ENCODE data around the gene MDFIC. TPM values are rescaled to one million over a fixed set of nuclear protein-coding genes. Genes with fewer than 3 reads are reported as not detected.
"Not testable (repeated sequence)": the region's sequence is repeated elsewhere in the genome, so short reads cannot be mapped to it uniquely, and the experiment has no call there.

Gene MDFIC, protein sequence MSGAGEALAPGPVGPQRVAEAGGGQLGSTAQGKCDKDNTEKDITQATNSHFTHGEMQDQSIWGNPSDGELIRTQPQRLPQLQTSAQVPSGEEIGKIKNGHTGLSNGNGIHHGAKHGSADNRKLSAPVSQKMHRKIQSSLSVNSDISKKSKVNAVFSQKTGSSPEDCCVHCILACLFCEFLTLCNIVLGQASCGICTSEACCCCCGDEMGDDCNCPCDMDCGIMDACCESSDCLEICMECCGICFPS
- 17.8 and 18.6 TPM in 2 replicates for total RNA-seq (2014; rRNA removed; shearing (Covaris generic); ENCODE audit: low replicate concordance)

DNA sequence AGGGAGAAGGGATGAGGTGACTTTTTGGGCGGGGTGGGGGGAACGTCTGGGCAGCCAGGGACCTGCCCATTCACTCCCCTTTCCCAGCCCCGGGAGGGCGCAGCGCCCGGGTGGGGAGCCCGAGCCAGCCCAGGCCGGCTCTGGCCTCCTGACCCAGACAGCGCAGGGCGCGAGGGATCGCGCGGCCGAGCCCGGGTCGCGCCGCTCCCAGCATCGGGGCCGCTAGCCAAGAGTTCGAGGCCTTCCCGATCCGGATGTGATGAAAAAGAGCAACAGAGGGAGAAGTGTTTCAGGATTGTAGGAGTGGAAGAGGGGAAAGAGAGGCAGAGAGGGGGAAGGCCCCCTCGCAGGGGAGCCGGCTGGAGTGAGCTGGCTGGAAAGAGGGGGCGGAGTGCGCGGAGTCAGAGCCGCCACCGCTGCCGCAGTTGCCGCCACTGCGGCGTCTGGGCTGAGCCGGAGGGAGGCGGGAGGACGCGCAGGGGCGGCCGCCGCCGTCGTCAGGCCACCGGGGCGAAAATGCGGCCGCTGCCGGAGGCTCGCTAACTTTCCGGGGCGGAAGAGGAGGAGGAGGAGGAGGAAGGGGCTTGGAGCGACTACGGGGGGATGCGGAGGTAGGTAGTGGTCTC, at the start of gene MDFIC:
TSS of gene MDFIC (plus strand) at position 69 of the 626 bp plus-strand sequence. CDS start 940 bp downstream, outside the sequence.
- peak; percentile 56 for DNase-seq (ENCODE audit: low read depth)
- in situ Hi-C loops (cut with HindIII; ENCODE audit: low pct_unique_long_range_greater_than_20kb, low sequenced_read_pairs) = no loop called here

DNA sequence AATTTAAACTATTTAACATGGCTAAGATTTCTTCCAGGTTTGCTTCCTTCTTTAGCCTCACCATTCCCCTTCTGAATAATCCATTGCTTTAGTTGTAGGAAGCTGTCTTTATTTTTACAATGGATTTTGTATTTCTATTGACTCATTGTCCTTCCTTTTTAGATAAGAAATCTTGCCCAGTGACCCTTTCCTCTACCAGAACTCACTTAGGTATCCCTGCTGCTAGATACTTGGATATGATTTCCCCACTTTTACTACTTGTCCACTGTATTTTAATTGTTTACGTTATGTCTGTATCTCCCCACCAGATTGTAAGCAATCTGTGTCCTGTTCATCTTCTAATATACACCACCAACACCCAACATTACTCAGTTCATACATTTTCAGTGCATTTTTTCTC, 47.7 kb upstream of the MDFIC start:
- no peak for DNase-seq (ENCODE audit: low read depth)
- in situ Hi-C loops (cut with HindIII; ENCODE audit: low pct_unique_long_range_greater_than_20kb, low sequenced_read_pairs) = no loop called here

DNA sequence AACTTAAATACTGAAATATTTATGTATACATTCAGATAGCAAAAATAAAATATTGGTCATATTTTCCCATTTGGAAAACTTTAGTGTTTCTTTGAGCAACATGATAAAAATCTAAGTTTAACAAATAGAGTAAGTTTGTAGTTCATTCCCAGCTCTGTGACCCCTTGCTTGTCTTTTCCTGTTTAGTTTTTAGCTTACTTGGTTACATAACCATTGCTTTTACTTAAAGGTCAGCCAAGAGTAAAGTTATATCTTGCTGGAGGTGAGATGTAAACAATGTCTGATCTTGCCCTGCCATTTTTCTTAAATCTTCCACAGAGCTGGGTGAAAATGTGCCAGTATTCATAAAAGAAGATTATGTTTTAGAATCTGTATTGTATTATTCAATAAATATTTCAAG, 46.7 kb upstream of the MDFIC start:
- no peak for DNase-seq (ENCODE audit: low read depth)
- in situ Hi-C loops (cut with HindIII; ENCODE audit: low pct_unique_long_range_greater_than_20kb, low sequenced_read_pairs) = no loop called here

DNA sequence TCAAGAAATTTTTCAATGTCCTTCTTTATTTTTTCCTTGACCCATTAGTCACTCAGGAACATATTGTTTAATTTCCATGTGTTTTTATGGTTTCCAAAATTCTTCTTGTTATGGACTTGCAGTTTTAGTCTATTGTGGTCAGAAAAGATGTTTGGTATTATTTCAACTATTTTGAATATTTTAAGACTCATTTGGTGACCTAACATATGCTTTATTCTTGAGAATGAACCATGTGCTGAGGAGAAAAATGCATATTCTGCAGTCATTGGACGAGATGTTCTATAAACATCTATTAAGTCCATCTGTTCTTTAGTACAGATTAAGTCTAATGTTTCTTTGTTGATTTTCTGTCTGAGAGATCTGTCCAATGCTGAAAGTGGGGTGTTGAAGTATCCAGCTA, 42.3 kb upstream of the MDFIC start:
- in situ Hi-C loops (cut with HindIII; ENCODE audit: low pct_unique_long_range_greater_than_20kb, low sequenced_read_pairs) = no loop called here
- DNase-seq (ENCODE audit: low read depth) = no peak

DNA sequence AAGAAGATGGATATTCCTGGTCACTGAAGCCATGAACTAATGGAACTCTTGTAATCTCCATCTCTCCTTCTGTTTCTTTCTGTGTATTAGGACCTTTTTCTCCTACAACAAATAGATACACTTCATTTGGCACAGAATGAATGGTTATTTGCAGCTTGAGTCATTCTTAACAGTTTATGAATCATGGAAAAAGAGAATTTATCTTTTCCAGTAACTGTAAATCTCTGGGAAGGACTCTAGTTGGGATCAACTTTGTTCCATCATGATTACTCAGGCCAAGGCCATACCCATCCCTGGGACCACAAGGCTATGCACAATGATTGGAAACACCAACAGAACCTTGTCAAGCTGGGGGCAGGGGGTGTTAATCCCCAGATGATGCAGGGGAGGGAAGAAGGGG, 36.1 kb upstream of the MDFIC start:
- peak; percentile 5 for DNase-seq (ENCODE audit: low read depth)
- in situ Hi-C loops (cut with HindIII; ENCODE audit: low pct_unique_long_range_greater_than_20kb, low sequenced_read_pairs) = no loop called here

DNA sequence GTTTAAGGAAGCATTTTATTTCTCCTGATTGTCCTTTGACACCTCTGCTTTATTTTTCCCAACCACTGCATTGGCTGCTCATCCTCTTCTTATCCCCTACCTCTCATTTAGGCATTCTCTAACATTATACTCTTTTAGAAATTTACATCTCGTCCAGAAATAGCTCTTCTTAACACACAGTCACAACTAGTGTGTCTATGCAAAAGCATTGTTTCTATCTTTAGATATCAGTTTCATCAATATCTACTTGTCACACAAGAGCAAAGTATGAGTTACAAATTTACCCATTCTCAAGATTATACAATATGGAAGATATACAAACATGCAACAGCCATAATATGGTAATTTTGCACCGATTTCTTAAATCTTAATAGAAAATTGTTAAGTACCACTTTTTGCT, 35.7 kb upstream of the MDFIC start:
- DNase-seq (ENCODE audit: low read depth) = no peak
- in situ Hi-C loops (cut with HindIII; ENCODE audit: low pct_unique_long_range_greater_than_20kb, low sequenced_read_pairs) = no loop called here

DNA sequence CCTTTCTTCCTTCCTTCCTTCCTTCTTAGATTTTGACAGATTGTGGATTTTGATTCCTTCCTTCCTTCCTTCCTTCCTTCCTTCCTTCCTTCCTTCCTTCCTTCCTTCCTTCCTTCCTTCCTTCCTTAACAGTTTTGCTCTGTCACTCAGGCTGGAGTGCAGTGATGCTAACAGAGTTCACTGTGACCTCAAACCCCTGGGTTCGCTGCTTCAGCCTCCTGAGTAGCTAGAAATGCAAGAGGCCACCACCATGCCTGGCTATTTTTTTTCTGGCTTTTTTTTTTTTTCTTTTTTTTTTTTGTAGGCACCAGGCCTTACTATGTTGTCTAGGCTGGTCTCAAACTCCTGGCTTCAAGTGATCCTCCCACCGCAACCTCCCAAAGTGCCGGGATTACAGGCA, 32.8 kb upstream of the MDFIC start:
- in situ Hi-C loops (cut with HindIII; ENCODE audit: low pct_unique_long_range_greater_than_20kb, low sequenced_read_pairs); DNase-seq (ENCODE audit: low read depth): not testable (repeated sequence)

DNA sequence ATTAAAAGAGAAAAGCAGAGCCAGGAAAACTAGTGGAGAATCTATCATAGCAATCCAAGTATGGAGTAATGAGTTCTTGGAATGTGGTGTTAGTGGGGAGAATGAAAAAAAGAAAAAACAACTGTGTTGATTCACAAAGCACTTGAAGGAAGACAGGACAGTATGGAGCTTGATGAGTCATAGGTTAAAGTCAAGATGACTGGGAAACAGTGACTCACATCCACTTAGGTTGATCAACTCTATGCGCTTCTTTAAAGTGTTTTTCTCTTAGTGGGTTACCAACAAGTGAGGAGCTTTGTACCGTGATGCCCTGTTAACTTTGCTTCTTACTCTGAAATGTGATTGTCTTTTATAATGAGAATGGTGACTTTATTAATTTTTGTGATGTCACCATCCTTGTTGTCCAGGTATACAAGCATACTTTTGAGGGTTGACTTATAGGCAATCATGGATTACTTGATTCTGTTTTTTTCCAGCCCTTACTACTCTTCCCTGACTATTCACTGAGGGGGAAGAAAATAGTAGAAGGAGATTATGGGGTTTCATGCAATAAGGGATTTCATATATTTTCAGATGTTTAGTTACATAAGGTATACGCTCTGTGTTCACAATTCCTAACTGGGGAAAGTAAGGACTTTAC, 32.1 kb upstream of the MDFIC start:
- in situ Hi-C loops (cut with HindIII; ENCODE audit: low pct_unique_long_range_greater_than_20kb, low sequenced_read_pairs) = no loop called here
- DNase-seq (ENCODE audit: low read depth) = peak; percentile 84

DNA sequence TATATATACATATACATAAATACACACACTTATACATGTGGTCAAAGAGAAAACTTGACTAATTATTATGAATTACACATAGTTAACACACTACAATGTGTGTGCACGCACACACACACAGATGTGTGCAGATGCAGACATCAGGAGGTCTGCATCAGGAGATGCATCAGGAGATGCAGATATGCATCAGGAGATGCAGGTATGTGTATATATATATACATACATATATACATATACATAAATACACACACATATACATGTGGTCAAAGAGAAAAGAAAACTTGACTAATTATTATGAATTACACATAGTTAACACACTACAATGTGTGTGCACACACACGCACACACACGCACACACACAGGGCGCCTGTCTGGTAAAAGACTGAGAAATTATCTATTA, 31.3 kb upstream of the MDFIC start:
- DNase-seq (ENCODE audit: low read depth) = no peak
- in situ Hi-C loops (cut with HindIII; ENCODE audit: low pct_unique_long_range_greater_than_20kb, low sequenced_read_pairs) = no loop called here

DNA sequence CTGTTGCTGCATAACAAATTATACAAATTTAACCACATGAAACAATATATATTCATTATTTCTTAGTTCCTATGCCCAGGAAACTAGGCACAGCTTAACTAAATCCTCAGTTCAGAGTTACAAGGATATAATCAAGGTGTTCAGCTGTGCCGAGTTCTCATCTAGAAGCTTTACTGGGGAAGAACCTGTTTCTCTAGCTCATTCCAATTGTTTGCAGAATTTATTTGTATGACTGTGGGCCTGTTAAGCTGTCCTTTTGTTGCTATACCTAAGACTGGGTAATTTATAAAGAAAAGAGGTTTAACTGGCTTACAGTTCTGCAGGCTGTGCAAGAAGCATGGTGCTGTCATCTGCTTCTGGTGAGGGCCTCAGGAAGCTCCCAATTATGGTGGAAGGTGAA, 21.8 kb upstream of the MDFIC start:
- in situ Hi-C loops (cut with HindIII; ENCODE audit: low pct_unique_long_range_greater_than_20kb, low sequenced_read_pairs) = no loop called here
- no peak for DNase-seq (ENCODE audit: low read depth)

DNA sequence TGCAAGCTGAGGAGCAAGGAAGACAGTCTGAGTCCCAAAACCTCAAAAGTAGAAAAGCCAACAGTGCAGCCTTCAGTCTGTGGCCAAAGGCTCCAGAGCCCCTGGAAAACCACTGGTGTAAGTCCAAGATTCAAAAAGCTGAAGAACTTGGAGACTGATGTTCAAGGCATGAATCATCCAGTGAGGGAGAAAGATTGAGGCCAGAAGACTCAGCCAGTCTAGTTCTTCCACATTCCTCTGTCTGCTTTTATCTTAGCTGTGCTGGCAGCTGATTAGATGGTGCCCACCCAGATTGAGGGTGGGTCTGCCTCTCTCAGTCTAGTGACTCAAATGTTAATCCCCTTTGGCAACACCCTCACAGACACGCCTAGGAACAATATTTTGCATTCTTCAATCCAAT, 20.1 kb upstream of the MDFIC start:
- DNase-seq (ENCODE audit: low read depth) = no peak
- in situ Hi-C loops (cut with HindIII; ENCODE audit: low pct_unique_long_range_greater_than_20kb, low sequenced_read_pairs) = no loop called here

DNA sequence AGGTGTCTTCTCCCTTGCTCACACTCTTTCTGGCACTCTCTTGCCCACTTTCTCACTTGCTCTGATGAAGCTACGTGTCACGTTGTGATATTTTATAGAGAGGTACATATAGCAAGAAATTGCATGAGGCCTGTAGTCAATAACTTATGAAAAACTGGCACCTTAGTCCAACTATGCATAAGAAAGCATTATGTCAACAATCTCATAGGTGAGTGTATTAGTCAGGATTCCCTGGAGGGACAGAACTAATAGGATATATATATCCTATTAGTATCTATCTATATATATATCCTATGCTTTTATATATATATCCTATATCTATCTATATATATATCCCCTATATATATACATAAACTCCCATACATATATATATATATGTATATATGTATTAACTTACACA, 18.8 kb upstream of the MDFIC start:
- in situ Hi-C loops (cut with HindIII; ENCODE audit: low pct_unique_long_range_greater_than_20kb, low sequenced_read_pairs) = no loop called here
- no peak for DNase-seq (ENCODE audit: low read depth)

DNA sequence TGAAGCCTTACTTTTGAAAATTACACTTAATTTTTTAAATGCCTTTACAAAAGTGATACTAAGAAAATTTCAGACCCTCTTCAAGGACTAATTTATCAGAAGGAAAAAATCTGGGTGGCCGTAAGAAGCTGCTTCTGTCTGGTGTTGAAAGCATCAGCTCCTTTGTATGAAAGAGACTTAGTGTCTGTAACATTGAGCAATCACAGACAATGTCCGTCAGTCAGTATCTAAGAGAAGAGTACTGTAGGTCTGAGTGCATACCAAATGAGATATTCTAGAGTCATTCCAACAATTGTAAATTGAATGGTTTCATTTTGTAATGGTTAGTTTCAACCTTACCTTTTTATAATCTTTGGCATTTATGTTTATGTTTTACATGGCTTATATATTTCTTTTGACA, 11.1 kb upstream of the MDFIC start:
- no peak for DNase-seq (ENCODE audit: low read depth)
- in situ Hi-C loops (cut with HindIII; ENCODE audit: low pct_unique_long_range_greater_than_20kb, low sequenced_read_pairs) = no loop called here

DNA sequence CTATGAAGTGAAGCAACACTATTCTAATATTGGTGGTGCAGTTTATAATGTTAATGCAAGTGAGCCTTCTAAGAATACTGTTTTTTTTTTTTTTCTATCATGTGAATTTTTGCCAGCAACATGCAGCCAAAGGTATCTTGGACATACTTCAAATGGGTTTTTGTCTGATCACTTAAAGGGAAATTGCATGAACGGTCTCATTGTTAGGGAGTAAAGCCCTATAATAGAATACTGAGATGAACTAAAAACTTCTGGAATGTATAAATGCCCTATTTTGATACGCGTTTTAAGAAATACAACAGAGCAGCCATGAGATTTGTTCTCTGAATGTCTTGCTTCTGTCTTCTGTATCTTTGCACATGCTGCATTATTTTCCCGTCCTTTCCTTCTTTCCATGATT, 10.5 kb upstream of the MDFIC start:
- in situ Hi-C loops (cut with HindIII; ENCODE audit: low pct_unique_long_range_greater_than_20kb, low sequenced_read_pairs) = no loop called here
- DNase-seq (ENCODE audit: low read depth) = no peak

DNA sequence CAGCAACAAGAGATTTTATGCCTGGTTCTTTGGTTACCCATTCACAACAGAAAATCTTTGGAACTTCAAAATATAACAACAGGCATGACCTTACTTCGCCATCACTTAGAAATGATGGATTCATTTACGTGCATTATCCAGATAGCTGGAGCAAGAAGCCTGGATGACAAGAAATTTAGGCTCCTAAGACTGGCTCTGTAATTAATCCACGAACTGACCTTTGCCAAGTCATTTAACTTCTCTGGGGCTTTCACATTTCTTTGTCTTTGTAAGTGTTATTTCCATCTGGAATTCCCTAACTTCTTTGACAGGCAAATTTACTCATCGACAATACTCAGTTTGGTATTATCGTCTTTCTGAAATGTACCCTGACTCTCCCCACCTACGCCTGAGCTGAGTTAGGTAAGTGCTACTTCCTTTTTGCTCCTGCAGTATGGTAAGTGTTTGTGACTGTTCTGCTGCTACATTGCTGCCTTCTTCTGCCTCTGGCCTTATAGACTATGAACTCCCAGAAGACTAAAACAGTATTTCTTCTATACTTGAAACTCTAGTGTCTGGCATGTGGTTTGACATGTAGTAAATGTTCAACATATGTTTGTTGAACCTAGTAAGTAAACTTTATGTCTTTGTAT, 5.5 kb upstream of the MDFIC start:
- in situ Hi-C loops (cut with HindIII; ENCODE audit: low pct_unique_long_range_greater_than_20kb, low sequenced_read_pairs) = no loop called here
- DNase-seq (ENCODE audit: low read depth) = no peak

DNA sequence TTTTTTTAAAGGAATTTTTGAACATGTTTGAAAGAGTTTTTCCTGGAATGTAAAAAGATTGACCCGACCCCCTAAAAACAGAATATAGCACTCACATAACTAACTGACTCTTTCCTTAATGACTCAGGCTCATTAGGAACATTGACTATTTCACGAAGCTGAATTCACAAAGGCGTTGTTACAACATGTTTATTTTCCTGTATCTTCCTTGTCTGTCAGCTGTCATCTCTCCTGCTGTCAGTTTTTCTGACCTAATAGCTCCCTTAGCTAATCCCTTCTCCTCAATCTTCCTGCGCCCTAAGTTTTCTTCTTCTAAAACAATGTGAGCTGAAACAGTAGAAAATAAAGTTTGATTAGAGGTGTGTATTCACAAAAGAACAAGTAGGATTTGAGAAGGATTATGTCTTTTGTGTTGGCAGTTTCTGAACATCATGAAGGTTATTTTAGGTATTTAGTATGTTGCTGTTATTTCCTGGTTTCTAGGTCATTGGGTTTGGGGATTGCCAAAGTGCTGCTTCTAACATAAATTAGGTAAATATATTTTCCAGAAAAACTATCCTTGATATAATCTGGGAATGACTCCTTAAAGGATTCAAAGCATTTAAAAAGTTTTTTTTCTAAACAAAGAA, 4.6 kb upstream of the MDFIC start:
- in situ Hi-C loops (cut with HindIII; ENCODE audit: low pct_unique_long_range_greater_than_20kb, low sequenced_read_pairs) = no loop called here
- DNase-seq (ENCODE audit: low read depth) = no peak

DNA sequence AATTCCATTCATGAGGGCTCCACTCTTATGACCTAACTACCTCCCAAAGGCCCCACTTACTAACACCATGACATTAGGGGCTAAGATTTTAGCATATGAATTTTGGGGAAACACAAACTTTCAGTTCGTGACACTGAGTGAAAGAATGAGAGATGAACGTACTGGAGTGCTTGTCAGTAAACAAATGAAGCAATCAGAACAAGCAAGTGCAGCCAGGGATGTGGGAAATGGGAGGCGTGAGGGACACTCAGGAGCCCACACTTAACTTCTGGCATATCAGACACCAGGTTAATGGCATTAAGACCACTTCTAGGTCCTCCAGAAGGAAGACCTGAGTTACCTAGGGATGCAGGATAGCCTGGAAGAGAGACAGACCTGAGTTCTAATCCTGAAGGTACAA, 2.3 kb upstream of the MDFIC start:
- in situ Hi-C loops (cut with HindIII; ENCODE audit: low pct_unique_long_range_greater_than_20kb, low sequenced_read_pairs) = no loop called here
- no peak for DNase-seq (ENCODE audit: low read depth)

DNA sequence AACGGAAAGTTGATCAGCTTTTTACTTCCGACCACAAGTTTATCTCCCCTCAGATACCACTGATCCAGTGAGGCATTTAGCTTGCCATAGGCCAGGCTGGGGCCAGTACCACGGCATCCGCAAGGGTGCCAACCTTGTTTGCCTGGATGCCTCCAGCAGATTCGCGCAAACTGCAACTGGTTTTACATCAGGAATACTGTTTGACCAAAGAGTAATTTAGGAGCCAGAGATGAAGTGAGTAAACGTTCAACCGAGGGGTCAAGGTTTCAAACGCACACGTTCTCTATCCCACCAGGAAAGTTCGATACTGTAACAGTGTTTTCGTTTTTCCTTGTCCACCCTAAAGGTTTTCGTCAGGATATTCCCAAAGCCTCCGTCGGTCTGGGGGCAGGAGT, 266 bp upstream of the MDFIC start:
- in situ Hi-C loops (cut with HindIII; ENCODE audit: low pct_unique_long_range_greater_than_20kb, low sequenced_read_pairs) = no loop called here
- DNase-seq (ENCODE audit: low read depth) = no peak

Measured in Caki2 (cell line).